Subcutaneous abdominal adipose tissue (tissue), 5 donors: ENCODE results near the gene CLBA1.

Source experiments
- H3K27ac ChIP-seq: one replicate; pipeline ENCODE4 v1.7.0; 2013; ENCODE audit warnings: low read depth, mild to moderate bottlenecking, inconsistent platforms, low read length, moderate library complexity
- H3K27me3 ChIP-seq, 5 donors: one replicate each; pipeline ENCODE4 v1.7.0; 2013; ENCODE audit warnings: low read length in 5 of 5, inconsistent platforms in 1 of 5; ENCODE audit not compliant: control insufficient read depth in 5 of 5, insufficient read depth in 4 of 5
- H3K36me3 ChIP-seq, 5 donors: one replicate each; pipeline ENCODE4 v1.7.0; 2013; ENCODE audit warnings: low read length in 5 of 5; ENCODE audit not compliant: control insufficient read depth in 5 of 5, insufficient read depth in 5 of 5
- H3K4me1 ChIP-seq, 5 donors: one replicate each; pipeline ENCODE4 v1.7.0; 2013; ENCODE audit warnings: low read length in 5 of 5, mild to moderate bottlenecking in 3 of 5, moderate library complexity in 1 of 5; ENCODE audit not compliant: control insufficient read depth in 5 of 5, insufficient read depth in 5 of 5
- H3K4me3 ChIP-seq, 5 donors: one replicate each; pipeline ENCODE4 v1.7.0; 2013; ENCODE audit warnings: low read length in 5 of 5, low read depth in 1 of 5
- H3K9ac ChIP-seq, 5 donors: one replicate each; pipeline ENCODE4 v1.7.0; 2013; ENCODE audit warnings: low read length in 5 of 5, mild to moderate bottlenecking in 4 of 5, moderate library complexity in 3 of 5
- H3K9me3 ChIP-seq, 5 donors: one replicate each; pipeline ENCODE4 v1.7.0; 2013; ENCODE audit warnings: low read length in 5 of 5; ENCODE audit not compliant: control insufficient read depth in 5 of 5
- donor health status: healthy.
- donor health status: healthy.
- donor health status: healthy.
- donor health status: healthy.
- donor health status: healthy.

Gene CLBA1

DNA sequence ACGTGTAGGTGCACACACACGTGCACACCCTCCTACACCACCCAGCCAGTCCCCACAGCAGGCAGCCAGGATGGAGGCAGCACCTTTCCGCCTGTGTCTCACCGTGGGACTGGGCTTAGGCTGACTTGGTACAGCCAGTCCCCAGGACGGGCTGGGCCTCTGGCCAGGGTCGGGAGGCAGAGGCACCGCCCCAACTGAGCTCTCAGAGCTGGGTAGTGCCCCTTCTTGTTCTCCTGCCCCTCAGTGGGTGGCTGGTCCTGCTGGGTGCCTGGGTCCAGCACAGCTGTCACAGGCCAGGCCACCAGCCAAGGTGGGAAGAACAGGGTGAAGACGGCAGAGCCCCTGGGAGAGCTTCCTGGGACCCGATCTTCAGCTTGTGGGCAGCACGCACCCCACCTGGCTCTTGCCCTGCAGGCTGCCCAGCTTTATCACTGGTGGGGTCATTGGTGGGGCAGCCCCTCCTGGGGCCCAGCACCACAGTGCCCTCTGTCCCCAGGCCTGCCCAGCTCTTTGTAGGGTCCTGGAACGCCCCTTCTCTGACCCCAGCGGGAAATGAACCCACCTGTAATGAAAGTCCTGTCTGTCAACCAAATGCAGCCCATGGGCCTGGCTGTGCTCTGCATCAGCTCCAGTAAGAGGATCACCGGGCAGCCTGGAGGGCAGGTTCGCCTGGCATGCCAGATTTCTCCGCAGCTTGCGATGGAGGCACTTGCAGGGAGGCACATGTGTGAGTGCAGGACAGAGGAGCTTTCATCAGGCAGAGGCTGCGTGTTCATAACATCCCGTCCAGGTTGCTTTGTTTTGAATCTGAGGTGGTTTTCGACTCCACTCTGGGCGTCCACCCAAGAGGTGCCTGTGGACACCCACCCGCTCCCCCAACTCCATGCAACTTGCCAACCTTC lies 20.6 kb downstream of the CLBA1 start:
- Histone ChIP-seq H3K4me1 (no peaks in the 10 kb centered on the region), H3K9ac (no peak overlapping the region), H3K27ac (no peak overlapping the region), H3K4me3 (no peak overlapping the region), H3K27me3 (no peaks in the 10 kb centered on the region), H3K36me3 (peaks cover 0 to 27% (median 17%) of the 10 kb centered on the region in 5 donors), H3K9me3 (no peaks in the 10 kb centered on the region)

- H3K36me3 ChIP-seq, result peaks cover 0 to 34% (median 22%) of the 10 kb centered on the region in 5 donors
- no peak overlapping the region for H3K9ac ChIP-seq
Observed at GRCh38 chr14:105006831-105007592, 21.4 kb downstream of the CLBA1 start.

DNA sequence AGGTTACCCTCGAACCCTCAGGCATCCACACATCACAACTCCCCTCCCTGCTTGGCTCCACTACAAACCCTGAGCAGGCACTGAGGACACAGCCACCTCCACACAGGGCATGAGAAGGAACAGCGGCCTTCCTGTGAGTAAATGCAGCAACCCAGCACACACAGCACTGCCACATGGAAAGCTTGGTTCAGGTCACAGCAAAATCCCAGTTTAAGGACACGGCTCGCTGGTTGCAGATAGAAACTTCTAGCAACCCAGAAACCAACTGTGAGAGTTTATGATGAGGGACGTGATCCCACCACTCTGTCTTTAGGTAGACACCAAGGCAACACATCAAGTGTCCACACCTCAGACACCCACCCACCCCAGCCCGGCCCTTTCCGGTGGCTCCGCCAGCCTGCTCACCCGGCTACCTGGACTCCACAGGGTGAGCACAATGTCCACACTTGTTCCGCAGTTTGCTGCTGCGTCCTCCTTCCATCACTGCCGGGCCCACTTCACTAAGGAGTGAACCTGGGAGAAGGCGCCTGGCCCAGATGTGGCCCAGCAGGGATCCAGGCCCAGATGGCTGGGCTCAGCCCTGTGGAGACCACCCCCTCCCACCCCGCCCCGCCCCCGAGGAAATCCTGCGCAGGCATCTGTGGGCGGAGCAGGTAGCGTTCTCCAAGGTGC lies 22.1 kb downstream of the CLBA1 start:
- H3K27ac ChIP-seq, result no peak overlapping the region
- H3K36me3 ChIP-seq, result peaks cover 0 to 34% (median 22%) of the 10 kb centered on the region in 5 donors
- no peaks in the 10 kb centered on the region for H3K9me3 ChIP-seq
- H3K4me1 ChIP-seq, result no peaks in the 10 kb centered on the region
- no peak overlapping the region for H3K4me3 ChIP-seq
- no peaks in the 10 kb centered on the region for H3K27me3 ChIP-seq
- no peak overlapping the region for H3K9ac ChIP-seq

More at GRCh38 chr14:105006831-105007592, 21.4 kb downstream of the CLBA1 start:
- no peaks in the 10 kb centered on the region for H3K27me3 ChIP-seq
- H3K9me3 ChIP-seq, result no peaks in the 10 kb centered on the region
- H3K4me3 ChIP-seq, result no peak overlapping the region
- no peaks in the 10 kb centered on the region for H3K4me1 ChIP-seq
- H3K27ac ChIP-seq, result no peak overlapping the region

- Histone ChIP-seq H3K4me1 (peaks cover 0 to 4% (median 0%) of the 10 kb centered on the region in 5 donors), H3K9ac (no peak overlapping the region), H3K9me3 (no peaks in the 10 kb centered on the region), H3K4me3 (no peak overlapping the region), H3K27me3 (no peaks in the 10 kb centered on the region), H3K36me3 (peaks cover 0 to 34% (median 22%) of the 10 kb centered on the region in 5 donors), H3K27ac (no peak overlapping the region)
Observed at GRCh38 chr14:105010106-105010505, 24.5 kb downstream of the CLBA1 start.

DNA sequence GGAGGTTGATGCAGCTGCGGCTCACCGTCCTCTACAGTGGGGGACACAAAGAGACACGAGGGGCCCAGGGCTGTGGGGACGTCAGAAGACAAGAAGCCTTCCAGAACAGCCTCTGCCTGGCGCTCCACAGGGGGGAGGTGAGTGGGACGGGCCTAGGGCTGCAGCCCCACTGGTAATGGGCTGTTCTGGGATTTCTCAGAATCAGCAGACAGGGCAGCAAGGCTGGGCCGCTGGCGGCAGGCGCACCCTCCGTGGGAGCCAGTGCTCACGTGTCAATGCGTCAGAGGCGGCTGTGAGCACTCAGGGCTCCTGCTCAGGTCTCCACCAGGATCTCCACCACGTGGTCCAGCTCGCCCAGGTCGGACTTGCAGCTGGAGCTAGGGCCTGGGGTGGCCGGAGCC lies 25.3 kb downstream of the CLBA1 start:
- H3K36me3 ChIP-seq, result peaks cover 0 to 34% (median 22%) of the 10 kb centered on the region in 5 donors
- no peaks in the 10 kb centered on the region for H3K9me3 ChIP-seq
- no peaks in the 10 kb centered on the region for H3K27me3 ChIP-seq
- H3K9ac ChIP-seq, result no peak overlapping the region
- no peak overlapping the region for H3K4me3 ChIP-seq
- no peak overlapping the region for H3K27ac ChIP-seq
- peaks cover 0 to 4% (median 0%) of the 10 kb centered on the region in 5 donors for H3K4me1 ChIP-seq

DNA sequence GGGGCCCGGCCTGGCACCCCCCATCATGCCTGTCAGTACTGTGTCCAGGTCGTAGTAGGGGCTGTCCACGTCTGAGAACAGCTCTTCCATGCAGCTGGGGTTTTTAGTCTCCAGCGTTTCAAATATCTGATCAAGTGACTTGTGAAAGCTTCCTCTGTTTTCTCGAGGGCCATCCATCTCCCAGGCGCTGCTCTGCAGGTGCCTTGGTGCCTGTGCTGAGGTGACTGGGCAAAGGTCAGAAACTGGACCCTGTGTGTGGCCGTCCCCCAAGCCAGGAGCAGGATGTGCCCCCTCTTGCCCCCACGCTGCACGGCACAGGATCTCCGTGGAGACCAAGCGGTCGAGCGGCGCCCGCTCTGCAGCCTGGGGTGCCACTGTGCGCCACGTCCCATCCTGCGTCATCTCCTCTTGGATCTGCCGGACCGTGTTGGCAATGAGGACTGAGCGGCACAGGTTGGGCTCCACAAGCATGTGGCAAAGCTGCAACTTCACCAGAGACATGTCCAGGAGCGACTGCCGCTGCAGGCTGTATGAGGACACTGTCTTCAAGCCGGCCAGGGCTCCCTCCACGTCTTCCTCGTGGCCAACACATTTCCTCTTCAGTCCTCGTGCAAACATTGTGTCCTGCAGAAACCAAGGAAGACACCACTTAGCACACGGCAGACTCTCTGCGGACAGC lies 25.9 kb downstream of the CLBA1 start:
- Histone ChIP-seq H3K36me3 (peaks cover 0 to 34% (median 22%) of the 10 kb centered on the region in 5 donors), H3K9me3 (no peaks in the 10 kb centered on the region), H3K27me3 (no peaks in the 10 kb centered on the region), H3K4me3 (no peak overlapping the region), H3K27ac (no peak overlapping the region), H3K9ac (no peak overlapping the region), H3K4me1 (peaks cover 0 to 4% (median 0%) of the 10 kb centered on the region in 5 donors)

DNA sequence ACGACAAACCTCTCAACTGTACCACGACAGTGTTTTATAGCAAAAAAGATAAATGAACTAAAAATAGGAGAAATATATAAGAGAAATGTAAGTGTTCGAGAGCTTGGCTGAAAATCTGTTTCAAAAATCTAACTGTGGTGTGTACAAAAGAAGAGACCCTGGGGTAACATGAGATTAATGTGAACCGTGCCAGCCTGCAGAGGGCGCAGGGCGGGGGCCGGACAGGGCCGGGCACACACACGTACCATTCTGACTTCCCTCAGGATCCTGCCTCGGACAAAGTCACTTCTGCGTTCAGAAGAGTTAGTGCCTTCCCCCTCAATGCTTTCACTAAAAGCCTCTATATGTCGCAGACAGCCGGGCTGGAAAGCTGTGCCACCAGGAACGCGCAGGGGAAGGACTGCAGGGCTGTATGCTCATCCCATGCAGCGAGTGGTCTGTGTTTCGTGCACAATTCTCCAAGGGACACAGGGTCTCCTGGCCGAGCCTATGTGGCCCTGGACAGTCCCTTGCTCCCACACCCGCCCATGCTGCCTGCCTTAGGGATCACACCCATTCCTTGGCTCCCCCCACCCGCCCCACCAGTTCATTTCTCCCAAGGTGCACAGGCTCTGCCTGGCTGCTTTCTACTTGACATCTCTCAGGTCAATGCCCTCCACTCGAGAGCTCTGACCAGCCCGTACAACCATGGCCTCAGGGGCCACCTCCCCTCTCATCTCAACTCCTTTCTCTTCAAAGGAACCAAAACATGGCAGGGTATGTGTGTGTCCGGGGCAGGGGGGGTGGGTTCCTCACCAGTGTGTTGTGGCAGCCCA lies 26.8 kb downstream of the CLBA1 start:
- no peak overlapping the region for H3K4me3 ChIP-seq
- H3K9ac ChIP-seq, result no peak overlapping the region
- H3K9me3 ChIP-seq, result no peaks in the 10 kb centered on the region
- H3K36me3 ChIP-seq, result peaks cover 0 to 30% (median 21%) of the 10 kb centered on the region in 5 donors
- peaks cover 0 to 4% (median 0%) of the 10 kb centered on the region in 5 donors for H3K4me1 ChIP-seq
- H3K27me3 ChIP-seq, result no peaks in the 10 kb centered on the region
- H3K27ac ChIP-seq, result no peak overlapping the region

DNA sequence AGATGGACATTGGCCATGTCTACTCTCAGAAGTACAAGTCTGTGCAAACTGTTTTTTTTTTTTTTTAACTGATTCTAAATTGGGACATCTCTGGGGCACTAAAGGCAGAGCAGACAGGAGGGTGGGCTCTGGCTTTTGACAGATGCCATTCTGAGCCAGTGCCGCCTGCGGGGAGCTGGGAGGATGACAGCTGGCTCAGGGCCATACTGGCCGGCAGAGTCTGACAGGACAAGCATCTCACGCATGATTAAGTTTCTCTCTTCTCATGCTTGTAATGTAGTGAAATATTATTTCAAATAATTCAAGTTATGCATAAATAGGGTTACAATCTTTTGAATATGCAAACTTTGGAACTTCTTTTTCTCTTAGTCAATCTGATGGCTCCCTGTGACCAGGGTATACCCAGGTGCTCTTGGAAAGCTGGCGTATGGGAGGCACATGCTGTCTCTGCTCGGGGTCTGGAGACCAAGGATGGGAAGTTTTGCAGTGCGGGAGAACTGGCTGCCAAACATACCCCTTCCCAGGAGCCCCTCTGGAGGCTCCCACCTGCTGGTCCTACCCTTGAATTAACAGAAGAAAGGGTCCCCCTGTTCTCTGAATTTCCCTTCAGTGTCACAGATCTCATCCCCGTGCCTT lies 27.7 kb downstream of the CLBA1 start:
- no peaks in the 10 kb centered on the region for H3K27me3 ChIP-seq
- H3K27ac ChIP-seq, result no peak overlapping the region
- H3K4me1 ChIP-seq, result peaks cover 0 to 4% (median 0%) of the 10 kb centered on the region in 5 donors
- no peak overlapping the region for H3K4me3 ChIP-seq
- H3K9me3 ChIP-seq, result no peaks in the 10 kb centered on the region
- no peak overlapping the region for H3K9ac ChIP-seq
- H3K36me3 ChIP-seq, result peaks cover 0 to 26% (median 17%) of the 10 kb centered on the region in 5 donors
